Liver (tissue), 9 donors: ENCODE data around the gene CPT1A. TPM values are rescaled to one million over a fixed set of nuclear protein-coding genes. Genes with fewer than 3 reads are reported as not detected.

Experiments used
- DNase-seq: peaks from one replicate; pipeline ENCODE4 v3.0.0-alpha.2; 2017; ENCODE audit warnings: low spot score
- H3K27ac ChIP-seq, 2 donors: one replicate each; pipeline ENCODE4 v1.7.0; 2013; ENCODE audit warnings: inconsistent platforms in 2 of 2, low read length in 2 of 2, control low read depth in 1 of 2, low read depth in 1 of 2, mild to moderate bottlenecking in 1 of 2
- H3K27me3 ChIP-seq, 4 donors: one replicate each; pipeline versions ENCODE4 v1.6.1 to v1.7.0; 2013; ENCODE audit warnings: low read length in 3 of 4, inconsistent platforms in 1 of 4, mild to moderate bottlenecking in 1 of 4, moderate library complexity in 1 of 4; ENCODE audit not compliant: control insufficient read depth in 4 of 4, insufficient read depth in 4 of 4
- H3K36me3 ChIP-seq, 4 donors: one replicate each; pipeline versions ENCODE4 v1.6.1 to v1.7.0; 2013; ENCODE audit warnings: low read length in 3 of 4, mild to moderate bottlenecking in 3 of 4, low read depth in 1 of 4, moderate library complexity in 1 of 4; ENCODE audit not compliant: control insufficient read depth in 4 of 4, insufficient read depth in 3 of 4
- H3K4me1 ChIP-seq, 4 donors: one replicate each; pipeline versions ENCODE4 v1.6.1 to v1.7.0; 2013; ENCODE audit warnings: low read length in 3 of 4, mild to moderate bottlenecking in 3 of 4, moderate library complexity in 1 of 4; ENCODE audit not compliant: control insufficient read depth in 4 of 4, insufficient read depth in 4 of 4
- H3K4me3 ChIP-seq, 3 donors: one replicate each; pipeline versions ENCODE4 v1.6.1 to v1.7.0; 2013; ENCODE audit warnings: low read length in 3 of 3, control low read depth in 1 of 3, low read depth in 1 of 3, mild to moderate bottlenecking in 1 of 3
- H3K9ac ChIP-seq, 2 donors: one replicate each; pipeline ENCODE4 v1.7.0; 2013; ENCODE audit warnings: low read length in 2 of 2, mild to moderate bottlenecking in 2 of 2, moderate library complexity in 2 of 2, control low read depth in 1 of 2, low read depth in 1 of 2
- H3K9me3 ChIP-seq, 4 donors: one replicate each; pipeline versions ENCODE4 v1.6.1 to v1.7.0; 2013; ENCODE audit warnings: low read length in 3 of 4; ENCODE audit not compliant: control insufficient read depth in 4 of 4
- FOXA1 ChIP-seq: IDR thresholded peaks from 2 replicates; pipeline ENCODE4 v1.6.1; 2016; ENCODE audit warnings: antibody characterized with exemption
- FOXA2 ChIP-seq: IDR thresholded peaks from 2 replicates; pipeline ENCODE4 v1.6.1; 2016; ENCODE audit warnings: antibody characterized with exemption
- GABPA ChIP-seq, 2 donors: IDR thresholded peaks in 1 of 2; conservative IDR thresholded peaks in 1 of 2; 2 replicates each; pipeline ENCODE4 v1.6.1; 2016; ENCODE audit warnings: antibody characterized with exemption in 2 of 2, mild to moderate bottlenecking in 1 of 2, moderate library complexity in 1 of 2
- HNF4A ChIP-seq, 2 donors: conservative IDR thresholded peaks; 2 replicates each; pipeline ENCODE4 v1.6.1; 2016; ENCODE audit warnings: antibody characterized with exemption in 2 of 2, mild to moderate bottlenecking in 2 of 2
- HNF4G ChIP-seq: IDR thresholded peaks from 2 replicates; pipeline ENCODE4 v1.6.1; 2016; ENCODE audit warnings: antibody characterized with exemption
- JUND ChIP-seq, 2 donors: IDR thresholded peaks; 2 replicates each; pipeline ENCODE4 v1.6.1; 2016; ENCODE audit warnings: antibody characterized with exemption in 2 of 2
- NR2F2 ChIP-seq: IDR thresholded peaks from 2 replicates; pipeline ENCODE4 v1.6.1; 2016; ENCODE audit warnings: antibody characterized with exemption
- RAD21 ChIP-seq, 2 donors: IDR thresholded peaks; 2 replicates each; pipeline ENCODE4 v1.6.1; 2016; ENCODE audit warnings: antibody characterized with exemption in 2 of 2, mild to moderate bottlenecking in 2 of 2
- SP1 ChIP-seq: IDR thresholded peaks from 2 replicates; pipeline ENCODE4 v1.6.1; 2018; ENCODE audit warnings: antibody characterized with exemption, mild to moderate bottlenecking
- TAF1 ChIP-seq: conservative IDR thresholded peaks from 2 replicates; pipeline ENCODE4 v1.6.1; 2016; ENCODE audit warnings: antibody characterized with exemption, mild to moderate bottlenecking
- WGBS: extraction: QIAGEN DNeasy Blood & Tissue Kit; methylation state at CpG from one replicate; pipeline ENCODE4 v1.1.7; 2013; 5-methylcytosine and 5-hydroxymethylcytosine counted together
- polyA plus RNA-seq, 2 donors: library from polyadenylated mRNA; stranded (reverse) in 1 of 2; unstranded in 1 of 2; fragments of 200-250 nt in 1 of 2; fragments of >200 nt in 1 of 2; fragmentation: Nextera tagmentation in 1 of 2; extraction: Ambion mirVana in 1 of 2; gene quantifications; one replicate each; pipeline versions ENCODE4 v1.2.1 to v1.2.3, GENCODE V29; 2013 to 2015
- total RNA-seq, 2 donors: library from RNA; depleted of rRNA; stranded (reverse); fragments of >200 nt; gene quantifications; one replicate each; pipeline ENCODE4 v1.2.3, GENCODE V29; 2014
- TF ChIP-seq, protein P1 (sequence below): IDR thresholded peaks from 2 replicates; pipeline ENCODE4 v1.6.1; 2016; ENCODE audit warnings: antibody characterized with exemption
- TF ChIP-seq, protein P2 (sequence below): IDR thresholded peaks from 2 replicates; pipeline ENCODE4 v1.6.1; 2016; ENCODE audit warnings: antibody characterized with exemption
- TF ChIP-seq, protein P3 (sequence below): IDR thresholded peaks from 2 replicates; pipeline ENCODE4 v1.6.1; 2016; ENCODE audit warnings: antibody characterized with exemption, mild to moderate bottlenecking
- TF ChIP-seq, protein P4 (sequence below): fragments of 150-350 bp; IDR thresholded peaks from 2 replicates; pipeline ENCODE4 v1.5.1; 2017; ENCODE audit warnings: improper control_type of control experiment, low read depth, low read length; ENCODE audit not compliant: missing input control
- donor health status: healthy.
- donor health status: healthy.
- donor health status: healthy.
- donor health status: healthy.
- donor health status: healthy.

Gene CPT1A
- total and polyA plus RNA-seq, 4 donors: 17.2 to 232 (median 61.0) TPM

DNA sequence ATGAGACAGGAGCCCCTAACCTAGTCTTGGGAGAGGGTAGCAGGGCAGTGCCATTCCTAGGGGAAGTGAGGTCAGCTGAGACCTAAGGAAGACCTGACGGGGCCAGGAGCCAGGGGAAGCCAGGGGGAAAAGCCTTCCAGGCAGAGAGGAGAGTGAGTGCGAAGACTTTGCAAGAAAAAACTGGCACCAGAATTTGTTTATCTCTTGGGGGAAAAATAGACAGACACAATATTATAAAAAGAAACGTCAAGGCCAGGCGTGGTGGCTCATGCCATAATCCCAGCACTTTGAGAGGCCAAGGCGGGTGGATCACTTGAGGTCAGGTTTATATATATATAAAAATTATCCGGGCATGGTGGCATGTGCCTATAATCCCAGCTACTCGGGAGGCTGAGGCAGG lies 63.5 kb downstream of the CPT1A start:
- H3K9ac ChIP-seq: no peak overlapping the region
- WGBS: 91% methylated on average over 7 of the region's 7 CpGs
- peaks cover 36 to 85% (median 72%) of the 10 kb centered on the region in 4 donors for H3K36me3 ChIP-seq
- H3K27ac ChIP-seq: no peak overlapping the region
- no peak overlapping the region for H3K4me3 ChIP-seq
- H3K4me1 ChIP-seq: no peaks in the 10 kb centered on the region
- TF ChIP-seq GABPA (IDR thresholded peaks at IDR 0.05 in 1 of 2, conservative IDR thresholded peaks at IDR 0.05 in 1 of 2) (no peak), SP1 (no peak), HNF4A (conservative IDR thresholded peaks at IDR 0.05) (no peak), HNF4G (no peak), JUND (IDR thresholded peaks at IDR 0.05) (no peak), TAF1 (no peak), NR2F2 (no peak), FOXA2 (no peak), RAD21 (IDR thresholded peaks at IDR 0.05) (no peak)
- TF ChIP-seq, protein P1, sequence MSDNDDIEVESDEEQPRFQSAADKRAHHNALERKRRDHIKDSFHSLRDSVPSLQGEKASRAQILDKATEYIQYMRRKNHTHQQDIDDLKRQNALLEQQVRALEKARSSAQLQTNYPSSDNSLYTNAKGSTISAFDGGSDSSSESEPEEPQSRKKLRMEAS: no peak
- TF ChIP-seq, protein P2, sequence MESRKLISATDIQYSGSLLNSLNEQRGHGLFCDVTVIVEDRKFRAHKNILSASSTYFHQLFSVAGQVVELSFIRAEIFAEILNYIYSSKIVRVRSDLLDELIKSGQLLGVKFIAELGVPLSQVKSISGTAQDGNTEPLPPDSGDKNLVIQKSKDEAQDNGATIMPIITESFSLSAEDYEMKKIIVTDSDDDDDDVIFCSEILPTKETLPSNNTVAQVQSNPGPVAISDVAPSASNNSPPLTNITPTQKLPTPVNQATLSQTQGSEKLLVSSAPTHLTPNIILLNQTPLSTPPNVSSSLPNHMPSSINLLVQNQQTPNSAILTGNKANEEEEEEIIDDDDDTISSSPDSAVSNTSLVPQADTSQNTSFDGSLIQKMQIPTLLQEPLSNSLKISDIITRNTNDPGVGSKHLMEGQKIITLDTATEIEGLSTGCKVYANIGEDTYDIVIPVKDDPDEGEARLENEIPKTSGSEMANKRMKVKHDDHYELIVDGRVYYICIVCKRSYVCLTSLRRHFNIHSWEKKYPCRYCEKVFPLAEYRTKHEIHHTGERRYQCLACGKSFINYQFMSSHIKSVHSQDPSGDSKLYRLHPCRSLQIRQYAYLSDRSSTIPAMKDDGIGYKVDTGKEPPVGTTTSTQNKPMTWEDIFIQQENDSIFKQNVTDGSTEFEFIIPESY: no peak
- TF ChIP-seq, protein P3, sequence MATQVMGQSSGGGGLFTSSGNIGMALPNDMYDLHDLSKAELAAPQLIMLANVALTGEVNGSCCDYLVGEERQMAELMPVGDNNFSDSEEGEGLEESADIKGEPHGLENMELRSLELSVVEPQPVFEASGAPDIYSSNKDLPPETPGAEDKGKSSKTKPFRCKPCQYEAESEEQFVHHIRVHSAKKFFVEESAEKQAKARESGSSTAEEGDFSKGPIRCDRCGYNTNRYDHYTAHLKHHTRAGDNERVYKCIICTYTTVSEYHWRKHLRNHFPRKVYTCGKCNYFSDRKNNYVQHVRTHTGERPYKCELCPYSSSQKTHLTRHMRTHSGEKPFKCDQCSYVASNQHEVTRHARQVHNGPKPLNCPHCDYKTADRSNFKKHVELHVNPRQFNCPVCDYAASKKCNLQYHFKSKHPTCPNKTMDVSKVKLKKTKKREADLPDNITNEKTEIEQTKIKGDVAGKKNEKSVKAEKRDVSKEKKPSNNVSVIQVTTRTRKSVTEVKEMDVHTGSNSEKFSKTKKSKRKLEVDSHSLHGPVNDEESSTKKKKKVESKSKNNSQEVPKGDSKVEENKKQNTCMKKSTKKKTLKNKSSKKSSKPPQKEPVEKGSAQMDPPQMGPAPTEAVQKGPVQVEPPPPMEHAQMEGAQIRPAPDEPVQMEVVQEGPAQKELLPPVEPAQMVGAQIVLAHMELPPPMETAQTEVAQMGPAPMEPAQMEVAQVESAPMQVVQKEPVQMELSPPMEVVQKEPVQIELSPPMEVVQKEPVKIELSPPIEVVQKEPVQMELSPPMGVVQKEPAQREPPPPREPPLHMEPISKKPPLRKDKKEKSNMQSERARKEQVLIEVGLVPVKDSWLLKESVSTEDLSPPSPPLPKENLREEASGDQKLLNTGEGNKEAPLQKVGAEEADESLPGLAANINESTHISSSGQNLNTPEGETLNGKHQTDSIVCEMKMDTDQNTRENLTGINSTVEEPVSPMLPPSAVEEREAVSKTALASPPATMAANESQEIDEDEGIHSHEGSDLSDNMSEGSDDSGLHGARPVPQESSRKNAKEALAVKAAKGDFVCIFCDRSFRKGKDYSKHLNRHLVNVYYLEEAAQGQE: no peak
- H3K9me3 ChIP-seq: no peaks in the 10 kb centered on the region
- DNase-seq: no peak
- no peaks in the 10 kb centered on the region for H3K27me3 ChIP-seq

DNA sequence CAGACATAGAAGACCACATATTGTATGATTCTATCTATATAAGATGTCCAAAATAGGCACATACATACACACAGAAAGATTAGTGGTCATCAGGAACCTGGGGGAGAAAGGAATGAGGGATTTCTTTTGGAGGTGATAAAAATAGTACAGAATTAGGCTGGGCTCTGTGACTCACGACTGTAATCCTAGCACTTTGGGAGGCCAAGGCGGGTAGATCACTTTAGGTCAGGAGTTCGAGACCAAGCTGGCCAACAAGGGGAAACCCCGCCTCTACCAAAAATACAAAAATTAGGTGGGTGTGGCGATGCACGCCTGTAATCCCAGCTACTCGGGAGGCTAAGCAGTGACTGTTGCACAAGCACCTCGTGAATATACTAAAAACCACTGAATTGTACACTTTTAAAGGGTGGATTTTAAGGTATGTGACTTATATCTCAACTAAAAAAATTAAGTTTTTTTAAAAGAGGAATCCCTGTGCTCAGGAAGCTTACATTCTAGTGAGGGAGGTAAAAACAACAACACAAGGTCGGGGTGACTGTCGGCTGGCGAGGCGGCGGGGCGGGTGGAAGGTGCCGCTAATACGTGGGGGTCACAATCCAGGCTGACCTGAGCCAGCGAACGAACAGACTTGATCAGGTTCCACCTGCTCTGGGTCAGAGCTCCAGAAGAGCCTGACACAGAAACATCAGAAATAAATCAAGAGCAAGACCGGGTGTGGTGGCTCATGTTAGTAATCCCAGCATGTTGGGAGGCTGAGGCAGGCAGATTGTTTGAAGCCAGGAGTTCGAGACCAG lies 65.1 kb downstream of the CPT1A start:
- Histone ChIP-seq H3K27me3 (no peaks in the 10 kb centered on the region), H3K9me3 (no peaks in the 10 kb centered on the region), H3K4me1 (no peaks in the 10 kb centered on the region), H3K9ac (no peak overlapping the region), H3K27ac (no peak overlapping the region), H3K4me3 (no peak overlapping the region), H3K36me3 (peaks cover 34 to 84% (median 73%) of the 10 kb centered on the region in 4 donors)
- 91% methylated on average over 20 of the region's 20 CpGs for WGBS
- DNase-seq: no peak
- TF ChIP-seq, protein P4, sequence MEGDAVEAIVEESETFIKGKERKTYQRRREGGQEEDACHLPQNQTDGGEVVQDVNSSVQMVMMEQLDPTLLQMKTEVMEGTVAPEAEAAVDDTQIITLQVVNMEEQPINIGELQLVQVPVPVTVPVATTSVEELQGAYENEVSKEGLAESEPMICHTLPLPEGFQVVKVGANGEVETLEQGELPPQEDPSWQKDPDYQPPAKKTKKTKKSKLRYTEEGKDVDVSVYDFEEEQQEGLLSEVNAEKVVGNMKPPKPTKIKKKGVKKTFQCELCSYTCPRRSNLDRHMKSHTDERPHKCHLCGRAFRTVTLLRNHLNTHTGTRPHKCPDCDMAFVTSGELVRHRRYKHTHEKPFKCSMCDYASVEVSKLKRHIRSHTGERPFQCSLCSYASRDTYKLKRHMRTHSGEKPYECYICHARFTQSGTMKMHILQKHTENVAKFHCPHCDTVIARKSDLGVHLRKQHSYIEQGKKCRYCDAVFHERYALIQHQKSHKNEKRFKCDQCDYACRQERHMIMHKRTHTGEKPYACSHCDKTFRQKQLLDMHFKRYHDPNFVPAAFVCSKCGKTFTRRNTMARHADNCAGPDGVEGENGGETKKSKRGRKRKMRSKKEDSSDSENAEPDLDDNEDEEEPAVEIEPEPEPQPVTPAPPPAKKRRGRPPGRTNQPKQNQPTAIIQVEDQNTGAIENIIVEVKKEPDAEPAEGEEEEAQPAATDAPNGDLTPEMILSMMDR: no peak
- TF ChIP-seq HNF4A (conservative IDR thresholded peaks at IDR 0.05) (no peak), FOXA1 (no peak)
